Hepatocyte (in vitro differentiated cells): ENCODE measurements around the gene CCDC144A.
"Not testable (repeated sequence)": the region's sequence is repeated elsewhere in the genome, so short reads cannot be mapped to it uniquely, and the experiment has no call there.

ENCODE experiments used
- EZH2 ChIP-seq: fragments of 200-600 bp; sonication (generic); IDR thresholded peaks from 2 replicates; pipeline ENCODE4 v1.6.1; 2016; ENCODE audit warnings: antibody characterized with exemption, mild to moderate bottlenecking, borderline replicate concordance
- TF ChIP-seq, protein P1 (sequence below): fragments of 200-600 bp; sonication (generic); IDR thresholded peaks from 2 replicates; pipeline ENCODE4 v1.5.1; 2016; ENCODE audit warnings: antibody characterized with exemption, mild to moderate bottlenecking; ENCODE audit not compliant: poor library complexity

DNA sequence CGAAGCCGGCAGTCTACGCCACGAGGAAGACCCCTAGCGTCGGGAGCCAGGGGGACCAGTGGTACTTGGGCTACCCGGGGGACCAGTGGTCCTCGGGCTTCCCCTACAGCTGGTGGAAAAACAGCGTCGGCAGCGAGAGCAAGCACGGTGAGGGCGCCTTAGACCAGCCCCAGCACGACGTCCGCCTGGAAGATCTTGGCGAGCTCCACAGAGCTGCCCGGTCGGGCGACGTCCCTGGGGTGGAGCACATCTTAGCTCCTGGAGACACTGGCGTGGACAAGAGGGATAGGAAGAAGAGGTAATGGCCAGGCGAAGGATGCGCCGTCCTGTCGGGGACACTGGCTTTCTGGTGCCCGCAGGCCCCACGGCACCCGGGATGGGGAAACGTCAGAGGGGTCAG is 406 bp downstream of the CCDC144A start:
- TF ChIP-seq, protein P1, sequence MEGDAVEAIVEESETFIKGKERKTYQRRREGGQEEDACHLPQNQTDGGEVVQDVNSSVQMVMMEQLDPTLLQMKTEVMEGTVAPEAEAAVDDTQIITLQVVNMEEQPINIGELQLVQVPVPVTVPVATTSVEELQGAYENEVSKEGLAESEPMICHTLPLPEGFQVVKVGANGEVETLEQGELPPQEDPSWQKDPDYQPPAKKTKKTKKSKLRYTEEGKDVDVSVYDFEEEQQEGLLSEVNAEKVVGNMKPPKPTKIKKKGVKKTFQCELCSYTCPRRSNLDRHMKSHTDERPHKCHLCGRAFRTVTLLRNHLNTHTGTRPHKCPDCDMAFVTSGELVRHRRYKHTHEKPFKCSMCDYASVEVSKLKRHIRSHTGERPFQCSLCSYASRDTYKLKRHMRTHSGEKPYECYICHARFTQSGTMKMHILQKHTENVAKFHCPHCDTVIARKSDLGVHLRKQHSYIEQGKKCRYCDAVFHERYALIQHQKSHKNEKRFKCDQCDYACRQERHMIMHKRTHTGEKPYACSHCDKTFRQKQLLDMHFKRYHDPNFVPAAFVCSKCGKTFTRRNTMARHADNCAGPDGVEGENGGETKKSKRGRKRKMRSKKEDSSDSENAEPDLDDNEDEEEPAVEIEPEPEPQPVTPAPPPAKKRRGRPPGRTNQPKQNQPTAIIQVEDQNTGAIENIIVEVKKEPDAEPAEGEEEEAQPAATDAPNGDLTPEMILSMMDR: not testable (repeated sequence)
- TF ChIP-seq EZH2: not testable (repeated sequence)
